GM12892 (cell line): ENCODE results near the gene FAIM.
"Not testable (repeated sequence)": the region's sequence is repeated elsewhere in the genome, so short reads cannot be mapped to it uniquely, and the experiment has no call there.

Experiments
- DNase-seq: peaks from one replicate; pipeline ENCODE4 v3.0.0; 2011; ENCODE audit not compliant: insufficient read length
- FAIRE-seq: peaks from 2 replicates; lab custom pipeline; 2011; peaks lifted over from hg19 to GRCh38; lab: Jason Lieb, UNC
- POLR2A ChIP-seq: IDR thresholded peaks from 2 replicates; pipeline ENCODE4 v1.6.1; 2011; ENCODE audit warnings: low read depth, low read length, control low read depth
- POLR2AphosphoS5 ChIP-seq: IDR thresholded peaks from 2 replicates; pipeline ENCODE4 v1.6.1; 2011; ENCODE audit warnings: low read depth, low read length, control low read depth
- TAF1 ChIP-seq: IDR thresholded peaks from 2 replicates; pipeline ENCODE4 v1.6.1; 2011; ENCODE audit warnings: low read depth, mild to moderate bottlenecking, control low read depth, low read length, borderline replicate concordance

The FAIM gene

DNA sequence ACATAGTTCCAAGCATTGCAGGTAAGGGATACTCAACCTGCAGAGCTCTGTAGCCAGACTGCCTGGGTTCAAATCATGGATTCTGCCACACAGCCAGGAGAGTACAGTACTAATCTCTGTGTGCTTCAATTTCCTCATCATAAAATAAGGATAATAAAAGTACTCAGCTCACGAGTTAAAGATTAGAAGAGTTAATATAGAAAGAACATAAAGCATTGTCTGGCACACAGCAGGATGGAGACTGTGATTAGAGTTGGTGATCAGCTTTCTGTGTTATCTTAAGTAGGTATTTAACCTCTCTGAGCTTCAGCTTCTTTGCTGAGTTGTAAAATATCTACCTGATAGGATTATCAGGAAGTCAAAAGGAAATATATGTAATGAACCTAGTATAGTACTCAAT lies 17.2 kb upstream of the FAIM start:
- DNase-seq (no peak), FAIRE-seq (no peak)
- TF ChIP-seq POLR2A: no peak
- TF ChIP-seq TAF1: no peak
- TF ChIP-seq POLR2AphosphoS5: no peak

DNA sequence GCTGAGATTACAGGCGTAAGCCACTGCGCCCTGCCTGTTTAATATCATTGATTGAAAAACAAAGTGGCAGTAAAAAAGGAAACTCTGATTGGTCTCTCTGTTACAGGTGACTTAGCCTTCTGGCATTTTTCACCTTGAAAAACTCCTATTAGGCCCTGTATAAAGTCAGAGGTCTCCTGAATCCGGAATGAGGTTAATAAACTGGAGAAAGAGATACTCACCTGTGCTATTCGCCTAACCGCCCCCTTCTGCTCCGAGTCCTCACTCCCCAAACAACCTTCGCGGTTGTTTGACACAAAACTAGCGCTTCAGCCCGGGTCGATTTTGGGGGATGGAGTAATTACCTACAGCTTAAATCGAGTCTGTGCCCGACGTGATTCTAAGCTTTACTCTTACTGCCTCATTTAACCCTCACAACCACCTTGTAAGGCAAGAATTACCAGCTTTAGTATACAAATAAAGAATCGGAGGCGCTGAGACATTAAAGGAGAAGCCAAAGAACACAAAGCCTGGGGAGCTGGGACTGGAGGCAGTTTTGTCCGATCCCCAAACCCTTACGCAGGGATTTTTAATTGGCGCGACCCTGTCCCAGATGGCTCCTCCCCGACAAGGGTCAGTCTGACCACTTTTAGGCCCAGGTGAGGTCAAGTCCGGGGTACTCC lies 15.0 kb upstream of the FAIM start:
- no peak for TF ChIP-seq POLR2A
- TF ChIP-seq POLR2AphosphoS5: no peak
- DNase-seq (no peak), FAIRE-seq (no peak)

- peak; percentile 91 for FAIRE-seq
- TF ChIP-seq POLR2A (no peak), POLR2AphosphoS5 (no peak), TAF1 (no peak)
- peak; percentile 44 for DNase-seq
Measured at GRCh38 chr3:138594150-138594934, 14.2 kb upstream of the FAIM start, which contains the start of gene CEP70. TSS of gene CEP70 (minus strand) at chr3:138594260. CDS start at chr3:138572927, 21,333 bp downstream.

DNA sequence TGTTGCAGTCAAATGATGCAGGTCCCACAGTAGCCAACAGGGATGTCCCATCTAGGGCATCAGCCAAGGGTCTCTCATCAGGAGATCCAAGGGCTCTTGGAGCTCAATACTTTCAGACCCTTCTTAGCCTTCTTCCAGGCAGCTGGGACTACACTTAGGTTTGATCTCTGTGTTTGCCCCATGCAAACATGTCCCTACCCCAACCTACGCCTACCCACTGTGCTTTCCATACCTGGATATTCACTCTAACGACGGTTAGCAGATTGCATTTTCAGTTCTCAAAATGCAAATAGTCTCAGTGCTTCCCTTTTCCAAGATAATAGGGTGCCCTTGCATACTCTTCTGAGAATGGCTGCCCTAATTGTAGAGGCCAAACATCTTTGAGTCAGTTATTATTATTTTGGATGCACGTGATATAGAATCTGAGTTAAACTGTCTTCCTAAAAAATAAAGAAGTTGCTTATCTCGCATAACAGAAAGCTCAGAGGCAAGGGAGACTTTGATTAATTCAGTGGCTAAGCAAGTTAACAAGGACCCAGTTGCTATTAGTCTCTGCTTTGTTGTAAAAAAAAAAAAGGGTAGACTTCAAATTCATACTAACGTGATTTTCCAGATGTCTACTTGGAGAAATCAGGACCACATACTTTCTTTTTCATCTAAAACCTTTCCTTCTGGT lies 13.5 kb upstream of the FAIM start:
- DNase-seq (no peak), FAIRE-seq (no peak)
- TF ChIP-seq POLR2A: no peak
- no peak for TF ChIP-seq TAF1
- TF ChIP-seq POLR2AphosphoS5: no peak

DNA sequence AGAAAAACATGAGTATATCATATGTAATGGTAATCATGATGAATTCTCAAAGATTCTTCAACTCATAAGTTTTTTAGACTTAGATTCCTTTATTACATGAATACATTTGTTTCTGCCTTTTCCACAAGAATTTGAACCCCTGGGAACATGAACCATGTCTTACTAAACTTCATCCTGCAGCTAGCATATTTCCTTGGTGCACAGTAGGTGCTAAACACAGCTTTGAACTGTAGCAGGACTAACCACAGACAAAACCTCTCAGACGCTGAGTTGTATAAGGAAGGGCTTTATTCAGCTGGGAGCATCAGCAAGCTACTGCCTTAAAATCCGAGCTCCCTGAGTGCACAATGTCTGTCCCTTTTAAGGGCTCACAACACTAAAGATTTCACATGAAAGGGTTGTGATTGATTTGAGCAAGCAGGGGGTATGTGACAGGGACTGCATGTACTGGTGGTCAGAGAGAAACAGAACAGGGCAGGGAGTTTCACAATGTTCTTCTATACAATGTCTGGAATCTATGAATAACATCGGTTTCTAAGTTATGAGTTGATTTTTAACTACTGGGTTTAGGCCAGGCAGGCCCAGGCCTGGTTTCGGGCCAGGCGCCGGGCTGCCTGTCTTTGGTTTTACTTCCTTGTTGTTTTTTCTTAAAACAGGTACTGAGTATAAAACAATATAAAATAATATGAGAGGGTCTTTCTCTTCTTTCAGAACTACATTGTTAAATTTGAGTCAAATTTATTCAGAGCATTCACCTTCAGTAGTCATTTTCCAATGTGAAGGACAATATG lies 11.2 kb upstream of the FAIM start:
- not testable (repeated sequence) for FAIRE-seq

DNA sequence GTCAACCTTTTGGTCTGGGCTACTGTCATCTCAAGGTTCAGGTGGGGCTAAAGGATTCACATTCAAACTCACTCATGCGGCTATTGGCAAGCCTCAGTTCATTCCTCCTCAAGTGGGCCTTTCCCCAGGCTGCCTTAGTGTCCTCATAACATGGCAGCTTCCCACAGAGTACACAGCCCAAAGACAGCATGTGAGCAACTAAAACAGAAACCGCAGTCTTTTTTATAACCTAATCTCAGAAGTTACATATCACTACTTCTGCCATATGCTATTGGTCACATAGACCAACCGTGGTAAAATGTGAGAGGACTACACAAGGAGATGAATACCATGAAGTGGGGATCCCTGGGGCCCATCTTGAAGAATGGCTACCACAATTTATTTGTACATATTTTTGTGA lies 10.0 kb upstream of the FAIM start:
- FAIRE-seq (no peak), DNase-seq (no peak)
- TF ChIP-seq POLR2AphosphoS5 (no peak), TAF1 (no peak), POLR2A (no peak)

More for the DNA sequence above, 11.2 kb upstream of the FAIM start:
- DNase-seq: not testable (repeated sequence)

DNA sequence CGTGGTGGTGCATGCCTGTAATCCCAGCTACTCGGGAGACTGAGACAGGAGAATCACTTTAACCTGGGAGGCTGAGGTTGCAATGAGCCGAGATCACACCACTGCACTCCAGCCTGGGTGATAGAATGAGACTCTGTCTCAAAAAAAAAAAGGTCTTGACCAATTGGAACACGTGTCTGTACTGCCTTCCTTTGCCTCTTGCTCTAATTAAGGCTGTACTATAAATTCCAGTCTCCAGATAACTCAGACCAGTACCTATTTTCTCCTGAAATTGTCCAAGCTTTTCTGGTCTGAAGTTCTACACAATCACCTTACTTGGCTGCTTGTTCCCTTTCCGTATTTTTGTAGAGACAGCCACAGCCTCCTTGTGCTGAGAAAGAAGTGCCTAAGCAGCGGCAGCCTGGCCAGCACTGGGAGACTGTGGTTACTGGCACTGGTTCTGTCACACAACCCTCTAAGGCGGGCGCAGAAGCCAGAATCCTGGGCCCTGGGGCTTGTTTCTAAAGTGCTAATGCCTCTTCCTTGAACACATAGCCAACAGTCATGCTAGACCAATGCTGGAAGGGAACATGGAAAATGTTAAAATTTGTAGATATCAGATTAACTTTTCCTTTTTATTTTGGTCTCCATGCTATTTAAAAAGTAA lies 8.3 kb upstream of the FAIM start:
- TF ChIP-seq POLR2A: no peak
- TF ChIP-seq TAF1: no peak
- TF ChIP-seq POLR2AphosphoS5: no peak
- FAIRE-seq: no peak
- DNase-seq: no peak

DNA sequence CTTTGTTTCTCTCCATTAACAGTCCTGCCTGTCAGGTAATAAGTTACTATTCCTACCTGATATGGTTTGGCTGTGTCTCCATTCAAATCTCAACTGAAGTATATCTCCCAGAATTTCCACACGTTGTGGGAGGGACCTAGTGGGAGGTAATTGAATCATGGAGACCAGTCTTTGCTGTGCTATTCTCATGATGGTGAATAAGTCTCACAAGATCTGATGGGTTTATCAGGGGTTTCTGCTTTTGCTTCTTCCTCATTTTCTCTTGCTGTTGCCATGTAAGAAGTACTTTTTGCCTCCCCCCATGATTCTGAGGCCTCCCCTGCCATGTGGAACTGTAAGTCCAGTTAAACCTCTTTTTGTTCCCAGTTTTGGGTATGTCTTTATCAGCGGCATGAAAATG lies 6.9 kb upstream of the FAIM start:
- DNase-seq, FAIRE-seq: not testable (repeated sequence)

- not testable (repeated sequence) for FAIRE-seq, DNase-seq
Measured at GRCh38 chr3:138604106-138604595, 4.4 kb upstream of the FAIM start.

GRCh38 chr3:138609898-138610266 lies 1.3 kb downstream of the FAIM start:
- FAIRE-seq (no peak), DNase-seq (no peak)
- TF ChIP-seq POLR2A (no peak), TAF1 (no peak), POLR2AphosphoS5 (no peak)

DNA sequence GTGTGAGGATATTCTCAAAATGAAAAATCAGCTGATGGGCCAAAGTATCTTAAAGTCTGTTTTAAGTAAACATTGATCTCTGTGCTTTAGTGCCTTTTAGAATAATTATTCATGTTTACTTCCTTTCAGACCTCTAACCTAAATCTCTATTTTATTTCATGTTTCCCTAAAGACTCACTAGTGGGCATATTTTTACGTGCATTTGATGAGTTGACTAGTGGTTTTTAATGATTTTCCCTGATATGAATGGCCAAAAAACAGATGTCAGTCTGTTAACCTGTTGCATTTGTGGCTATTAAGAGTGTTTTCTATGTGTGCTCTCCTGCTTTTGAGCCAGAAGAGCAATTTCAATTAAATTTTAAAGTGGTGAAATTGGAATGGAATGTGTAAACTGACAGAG lies 6.9 kb downstream of the FAIM start:
- DNase-seq (no peak), FAIRE-seq (no peak)
- TF ChIP-seq POLR2A: no peak
- no peak for TF ChIP-seq TAF1
- no peak for TF ChIP-seq POLR2AphosphoS5
